SU-DHL-6 (cell line): ENCODE results near the gene PHF13.

Experiments
- H2AFZ ChIP-seq: fragments of 200-600 bp; sonication (generic); 2 replicates; pipeline ENCODE4 v1.6.1; 2014; ENCODE audit warnings: low read depth, mild to moderate bottlenecking, moderate library complexity, mixed read lengths, antibody characterized with exemption, low read length; ENCODE audit not compliant: severe bottlenecking
- H3F3A ChIP-seq: fragments of 200-600 bp; shearing (Covaris generic); 2 replicates; pipeline ENCODE4 v1.6.0; 2016; ENCODE audit warnings: antibody characterized with exemption, mild to moderate bottlenecking; ENCODE audit not compliant: insufficient read depth
- H3K27ac ChIP-seq: fragments of 200-600 bp; sonication (generic); 2 replicates; pipeline ENCODE4 v1.5.1; 2016; ENCODE audit warnings: low read depth, mild to moderate bottlenecking, low read length, moderate library complexity, mixed read lengths
- H3K27me3 ChIP-seq: fragments of 200-600 bp; sonication (generic), shearing (Covaris generic); 2 replicates; pipeline ENCODE4 v1.6.0; 2014; ENCODE audit warnings: mild to moderate bottlenecking, low read length
- H3K36me3 ChIP-seq: fragments of 200-600 bp; sonication (generic); 2 replicates; pipeline ENCODE4 v1.6.1; 2014; ENCODE audit warnings: mild to moderate bottlenecking, low read length, mixed read lengths
- H3K4me2 ChIP-seq: fragments of 300-600, 200-600 bp; shearing (Covaris generic), sonication (generic); 2 replicates; pipeline ENCODE4 v1.6.0; 2014; ENCODE audit warnings: low read length, low read depth, mild to moderate bottlenecking; ENCODE audit not compliant: poor library complexity, severe bottlenecking
- H3K4me3 ChIP-seq: fragments of 200-600 bp; sonication (generic); 2 replicates; pipeline ENCODE4 v1.5.1; 2014; ENCODE audit warnings: antibody characterized with exemption, low read length, mild to moderate bottlenecking, mixed read lengths; ENCODE audit not compliant: insufficient read depth, poor library complexity, severe bottlenecking
- H3K79me2 ChIP-seq: fragments of 200-600 bp; sonication (generic); 2 replicates; pipeline ENCODE4 v1.6.1; 2014; ENCODE audit warnings: mild to moderate bottlenecking, low read length, moderate library complexity; ENCODE audit not compliant: insufficient read depth
- H3K9ac ChIP-seq: fragments of 200-600 bp; sonication (generic); 2 replicates; pipeline ENCODE4 v1.7.0; 2014; ENCODE audit warnings: mild to moderate bottlenecking, low read length
- H3K9me2 ChIP-seq: fragments of 200-600 bp; sonication (generic); replicated peaks from 2 replicates; pipeline ENCODE4 v1.6.1; 2014; ENCODE audit warnings: low read length; ENCODE audit not compliant: insufficient read depth
- H3K9me3 ChIP-seq: fragments of 200-600 bp; sonication (generic); 2 replicates; pipeline ENCODE4 v1.6.1; 2014; ENCODE audit warnings: low read length, mixed read lengths; ENCODE audit not compliant: insufficient read depth
- H4K20me1 ChIP-seq: fragments of 200-600 bp; sonication (generic); 2 replicates; pipeline ENCODE4 v1.6.1; 2014; ENCODE audit warnings: low read depth, mild to moderate bottlenecking, antibody characterized with exemption, low read length, moderate library complexity, mixed read lengths
- EZH2phosphoT487 ChIP-seq: fragments of 200-600 bp; sonication (generic), shearing (Covaris generic); conservative IDR thresholded peaks from 2 replicates; pipeline ENCODE4 v1.6.1; 2018; ENCODE audit warnings: mild to moderate bottlenecking, antibody characterized with exemption, low read length, moderate library complexity, mixed read lengths
- TF ChIP-seq, protein P1 (sequence below): fragments of 200-600 bp; sonication (generic); IDR thresholded peaks from one replicate; pipeline ENCODE4 v1.5.1; 2017; ENCODE audit warnings: antibody characterized with exemption, mild to moderate bottlenecking, low read length, moderate library complexity; ENCODE audit not compliant: insufficient read depth, poor library complexity, severe bottlenecking

The PHF13 gene

DNA sequence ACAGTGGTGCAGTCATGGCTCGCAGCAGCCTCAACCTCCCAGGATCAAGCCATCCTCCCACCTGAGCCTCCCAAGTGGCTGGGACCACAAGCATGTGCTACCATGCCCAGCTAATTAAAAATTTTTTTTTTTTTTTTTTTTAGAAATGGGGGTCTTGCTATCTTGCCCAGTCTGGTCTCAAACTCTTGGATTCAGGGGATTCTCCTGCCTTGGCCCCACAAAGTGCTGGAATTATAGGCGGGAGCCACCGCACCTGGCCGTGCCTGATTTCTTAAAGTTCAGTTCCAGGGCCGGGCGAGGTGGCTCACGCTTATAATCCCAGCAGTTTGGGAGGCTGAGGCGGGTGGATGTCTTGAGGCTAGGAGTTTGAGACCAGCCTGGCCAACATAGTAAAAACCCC is 17.5 kb downstream of the PHF13 start:
- Histone ChIP-seq H3K79me2 (peaks cover 9% of the 10 kb centered on the region; the same call in 1 of the 2 replicates), H3K27ac (no peak overlapping the region), H2AFZ (no peak overlapping the region), H3K27me3 (no peaks in the 10 kb centered on the region), H4K20me1 (no peaks in the 10 kb centered on the region), H3K9me2 (no peaks in the 10 kb centered on the region), H3K9ac (no peak overlapping the region), H3K36me3 (no peaks in the 10 kb centered on the region), H3K4me3 (no peak overlapping the region), H3K9me3 (no peaks in the 10 kb centered on the region), H3K4me2 (no peak overlapping the region), H3F3A (no peaks in the 10 kb centered on the region)
- no peak for TF ChIP-seq EZH2phosphoT487
- TF ChIP-seq, protein P1, sequence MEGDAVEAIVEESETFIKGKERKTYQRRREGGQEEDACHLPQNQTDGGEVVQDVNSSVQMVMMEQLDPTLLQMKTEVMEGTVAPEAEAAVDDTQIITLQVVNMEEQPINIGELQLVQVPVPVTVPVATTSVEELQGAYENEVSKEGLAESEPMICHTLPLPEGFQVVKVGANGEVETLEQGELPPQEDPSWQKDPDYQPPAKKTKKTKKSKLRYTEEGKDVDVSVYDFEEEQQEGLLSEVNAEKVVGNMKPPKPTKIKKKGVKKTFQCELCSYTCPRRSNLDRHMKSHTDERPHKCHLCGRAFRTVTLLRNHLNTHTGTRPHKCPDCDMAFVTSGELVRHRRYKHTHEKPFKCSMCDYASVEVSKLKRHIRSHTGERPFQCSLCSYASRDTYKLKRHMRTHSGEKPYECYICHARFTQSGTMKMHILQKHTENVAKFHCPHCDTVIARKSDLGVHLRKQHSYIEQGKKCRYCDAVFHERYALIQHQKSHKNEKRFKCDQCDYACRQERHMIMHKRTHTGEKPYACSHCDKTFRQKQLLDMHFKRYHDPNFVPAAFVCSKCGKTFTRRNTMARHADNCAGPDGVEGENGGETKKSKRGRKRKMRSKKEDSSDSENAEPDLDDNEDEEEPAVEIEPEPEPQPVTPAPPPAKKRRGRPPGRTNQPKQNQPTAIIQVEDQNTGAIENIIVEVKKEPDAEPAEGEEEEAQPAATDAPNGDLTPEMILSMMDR = no peak

DNA sequence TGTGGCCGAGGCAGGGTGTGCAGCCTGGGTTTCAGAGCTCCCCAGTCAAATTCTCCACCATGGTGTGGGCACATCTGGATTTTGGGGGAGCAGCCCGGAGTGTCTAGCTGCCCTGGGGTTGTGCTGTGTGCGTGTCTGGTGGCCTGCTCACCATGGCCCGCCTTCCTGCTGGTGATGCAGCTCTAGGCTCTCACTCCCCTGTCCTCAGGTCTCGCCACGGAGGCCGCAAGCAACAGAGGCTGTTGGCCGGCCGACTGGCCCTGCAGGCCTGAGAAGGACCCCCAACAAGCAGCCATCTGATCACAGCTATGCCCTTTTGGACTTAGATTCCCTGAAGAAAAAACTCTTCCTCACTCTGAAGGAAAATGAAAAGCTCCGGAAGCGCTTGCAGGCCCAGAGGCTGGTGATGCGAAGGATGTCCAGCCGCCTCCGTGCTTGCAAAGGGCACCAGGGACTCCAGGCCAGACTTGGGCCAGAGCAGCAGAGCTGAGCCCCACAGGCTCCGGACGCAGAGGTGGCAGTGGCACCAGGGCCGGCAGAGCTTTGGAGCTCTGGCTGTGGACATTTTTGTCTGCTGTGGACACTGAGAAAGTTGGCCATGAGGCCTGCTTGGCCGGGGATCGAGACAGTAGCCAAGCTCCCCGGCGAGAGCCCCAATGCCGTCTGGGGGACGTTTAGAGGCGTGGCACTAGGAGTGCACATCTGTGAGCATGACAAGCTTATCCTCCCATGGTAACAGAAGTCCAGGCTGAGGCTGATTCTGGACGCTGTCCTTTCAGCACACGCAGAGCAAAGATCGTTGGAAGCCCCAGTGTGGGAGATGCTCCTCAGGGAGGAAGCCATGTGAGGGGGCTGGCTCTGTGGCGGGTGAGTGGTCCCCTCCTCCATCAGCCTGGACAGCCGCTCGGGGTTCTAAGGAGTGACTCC is 19.3 kb downstream of the PHF13 start:
- H3K79me2 ChIP-seq = no peaks in the 10 kb centered on the region
- H3K27ac ChIP-seq = no peak overlapping the region
- no peak overlapping the region for H3K9ac ChIP-seq
- H3K36me3 ChIP-seq = no peaks in the 10 kb centered on the region
- no peak overlapping the region for H3K4me3 ChIP-seq
- no peak overlapping the region for H2AFZ ChIP-seq
- TF ChIP-seq EZH2phosphoT487 = no peak
- TF ChIP-seq, protein P1 = no peak
- H3K4me2 ChIP-seq = no peak overlapping the region
- no peaks in the 10 kb centered on the region for H4K20me1 ChIP-seq
- no peaks in the 10 kb centered on the region for H3K9me2 ChIP-seq
- H3F3A ChIP-seq = no peaks in the 10 kb centered on the region
- no peaks in the 10 kb centered on the region for H3K9me3 ChIP-seq
- no peaks in the 10 kb centered on the region for H3K27me3 ChIP-seq

DNA sequence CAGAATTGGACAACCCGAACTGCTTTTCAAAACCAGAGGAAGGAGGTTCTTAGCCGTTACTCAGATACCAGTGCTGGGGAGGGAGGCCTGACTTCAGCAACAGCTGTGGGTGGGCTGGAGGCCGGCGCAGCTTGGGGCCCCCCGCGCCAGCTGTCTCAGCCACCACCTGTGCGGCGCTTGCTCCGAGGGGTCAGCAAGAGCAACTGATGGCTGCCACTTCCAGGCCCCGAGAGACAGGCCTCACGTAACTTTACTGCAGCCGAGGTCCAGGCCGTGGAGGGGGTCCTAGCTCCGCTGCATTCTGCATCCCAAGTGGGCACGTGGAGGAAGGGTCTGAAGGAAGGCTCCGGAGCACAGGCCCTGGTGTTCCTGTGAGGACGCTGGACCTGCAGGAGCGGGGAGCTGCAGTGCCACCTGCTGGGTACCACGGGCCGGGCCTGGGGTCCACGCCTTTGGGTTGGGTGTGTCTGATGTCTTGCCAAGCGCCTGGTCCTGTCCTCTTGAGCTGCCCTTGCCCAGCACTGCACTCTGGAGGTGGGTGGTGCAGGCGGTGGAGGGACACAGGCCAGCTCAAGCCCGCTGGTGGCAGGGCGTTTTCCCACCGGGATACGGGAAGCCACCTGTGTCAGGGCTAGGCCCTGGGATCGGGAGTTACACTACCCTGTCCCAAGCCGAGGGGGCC is 21.0 kb downstream of the PHF13 start:
- TF ChIP-seq, protein P1 = peak; percentile 26
- TF ChIP-seq EZH2phosphoT487 = no peak
- Histone ChIP-seq H3K9me3 (no peaks in the 10 kb centered on the region), H3K4me2 (no peak overlapping the region), H3K4me3 (no peak overlapping the region), H3K27me3 (no peaks in the 10 kb centered on the region), H3F3A (no peaks in the 10 kb centered on the region), H3K27ac (no peak overlapping the region), H3K9ac (no peak overlapping the region), H4K20me1 (no peaks in the 10 kb centered on the region), H2AFZ (no peak overlapping the region), H3K36me3 (no peaks in the 10 kb centered on the region), H3K79me2 (no peaks in the 10 kb centered on the region), H3K9me2 (no peaks in the 10 kb centered on the region)
